ENCODE results near the gene TRIM31. TPM values are rescaled to one million over a fixed set of nuclear protein-coding genes. Genes with fewer than 3 reads are reported as not detected.
A peak's percentile ranks its signal among the peaks of the same experiment; 100 is the strongest.
"Not testable (repeated sequence)": the region's sequence is repeated elsewhere in the genome, so short reads cannot be mapped to it uniquely, and the experiment has no call there.

TRIM31 gene
- total RNA-seq, 2 experiments from 2014 or later = not detected

- Mint-ChIP-seq H3K9me3 (no peaks in the 10 kb centered on the region), H3K36me3 (no peaks in the 10 kb centered on the region), H3K4me3 (no peak overlapping the region), H3K27ac (no peak overlapping the region), H3K4me1 (no peaks in the 10 kb centered on the region), H3K27me3 (peaks cover 43% of the 10 kb centered on the region)
- no peak for DNase-seq
These were observed 39.3 kb upstream of the TRIM31 start for GRCh38 chr6:30152016-30152673.

GRCh38 chr6:30151580-30151979, 38.7 kb upstream of the TRIM31 start:
- Mint-ChIP-seq H3K9me3 (no peaks in the 10 kb centered on the region), H3K36me3 (no peaks in the 10 kb centered on the region), H3K4me1 (no peaks in the 10 kb centered on the region), H3K27me3 (peaks cover 43% of the 10 kb centered on the region), H3K27ac (no peak overlapping the region), H3K4me3 (no peak overlapping the region)
- no peak for DNase-seq

- no peak overlapping the region for H3K27ac Mint-ChIP-seq
- H3K9me3 Mint-ChIP-seq = no peaks in the 10 kb centered on the region
- no peaks in the 10 kb centered on the region for H3K36me3 Mint-ChIP-seq
- peaks cover 38% of the 10 kb centered on the region for H3K27me3 Mint-ChIP-seq
- DNase-seq = no peak
- no peak overlapping the region for H3K4me3 Mint-ChIP-seq
- H3K4me1 Mint-ChIP-seq = no peaks in the 10 kb centered on the region
These were observed 37.9 kb upstream of the TRIM31 start for GRCh38 chr6:30150671-30151395.

GRCh38 chr6:30149858-30150550, 37.1 kb upstream of the TRIM31 start:
- DNase-seq = no peak
- Mint-ChIP-seq H3K27ac (no peak overlapping the region), H3K4me1 (no peaks in the 10 kb centered on the region), H3K9me3 (no peaks in the 10 kb centered on the region), H3K36me3 (no peaks in the 10 kb centered on the region), H3K27me3 (peaks cover 37% of the 10 kb centered on the region), H3K4me3 (no peak overlapping the region)

- Mint-ChIP-seq H3K9me3 (no peaks in the 10 kb centered on the region), H3K27ac (no peak overlapping the region), H3K4me1 (no peaks in the 10 kb centered on the region), H3K36me3 (no peaks in the 10 kb centered on the region), H3K4me3 (no peak overlapping the region), H3K27me3 (peaks cover 39% of the 10 kb centered on the region)
- no peak for DNase-seq
These were observed 36.3 kb upstream of the TRIM31 start for GRCh38 chr6:30149234-30149633.

- Mint-ChIP-seq H3K9me3 (no peaks in the 10 kb centered on the region), H3K27me3 (peaks cover 51% of the 10 kb centered on the region), H3K27ac (no peak overlapping the region), H3K4me1 (no peaks in the 10 kb centered on the region), H3K36me3 (no peaks in the 10 kb centered on the region), H3K4me3 (no peak overlapping the region)
- DNase-seq = no peak
These were observed 34.2 kb upstream of the TRIM31 start for GRCh38 chr6:30147096-30147495.

- DNase-seq = no peak
- no peaks in the 10 kb centered on the region for H3K4me1 Mint-ChIP-seq
- no peak overlapping the region for H3K4me3 Mint-ChIP-seq
- H3K27ac Mint-ChIP-seq = no peak overlapping the region
- no peaks in the 10 kb centered on the region for H3K36me3 Mint-ChIP-seq
- peaks cover 59% of the 10 kb centered on the region for H3K27me3 Mint-ChIP-seq
- H3K9me3 Mint-ChIP-seq = no peaks in the 10 kb centered on the region
These were observed 32.9 kb upstream of the TRIM31 start for GRCh38 chr6:30145818-30146217.

GRCh38 chr6:30144811-30145210, 31.9 kb upstream of the TRIM31 start:
- H3K4me1 Mint-ChIP-seq = no peaks in the 10 kb centered on the region
- H3K9me3 Mint-ChIP-seq = no peaks in the 10 kb centered on the region

GRCh38 chr6:30143780-30144179, 30.9 kb upstream of the TRIM31 start:
- no peak for DNase-seq
- no peaks in the 10 kb centered on the region for H3K9me3 Mint-ChIP-seq
- no peaks in the 10 kb centered on the region for H3K4me1 Mint-ChIP-seq
- peaks cover 64% of the 10 kb centered on the region for H3K27me3 Mint-ChIP-seq
- H3K27ac Mint-ChIP-seq = no peak overlapping the region
- no peaks in the 10 kb centered on the region for H3K36me3 Mint-ChIP-seq
- no peak overlapping the region for H3K4me3 Mint-ChIP-seq

More at GRCh38 chr6:30144811-30145210, 31.9 kb upstream of the TRIM31 start:
- Mint-ChIP-seq H3K4me3 (no peak overlapping the region), H3K36me3 (no peaks in the 10 kb centered on the region), H3K27me3 (peaks cover 60% of the 10 kb centered on the region), H3K27ac (no peak overlapping the region)
- no peak for DNase-seq

- Mint-ChIP-seq H3K36me3 (no peaks in the 10 kb centered on the region), H3K4me3 (no peak overlapping the region), H3K9me3 (no peaks in the 10 kb centered on the region), H3K27ac (no peak overlapping the region), H3K27me3 (peaks cover 60% of the 10 kb centered on the region), H3K4me1 (no peaks in the 10 kb centered on the region)
- DNase-seq = no peak
These were observed 29.8 kb upstream of the TRIM31 start for GRCh38 chr6:30142665-30143064.

GRCh38 chr6:30140240-30140639, 27.4 kb upstream of the TRIM31 start:
- H3K4me3 Mint-ChIP-seq, H3K27ac Mint-ChIP-seq, H3K36me3 Mint-ChIP-seq, H3K9me3 Mint-ChIP-seq, DNase-seq, H3K4me1 Mint-ChIP-seq: not testable (repeated sequence)
- peaks cover 54% of the 10 kb centered on the region for H3K27me3 Mint-ChIP-seq

- no peak overlapping the region for H3K27ac Mint-ChIP-seq
- H3K27me3 Mint-ChIP-seq = peaks cover 44% of the 10 kb centered on the region
- peak; percentile 3 for DNase-seq
- peaks cover 8% of the 10 kb centered on the region for H3K4me1 Mint-ChIP-seq
- no peaks in the 10 kb centered on the region for H3K9me3 Mint-ChIP-seq
- H3K36me3 Mint-ChIP-seq = no peaks in the 10 kb centered on the region
- no peak overlapping the region for H3K4me3 Mint-ChIP-seq
These were observed 23.8 kb upstream of the TRIM31 start for GRCh38 chr6:30136570-30137286.

GRCh38 chr6:30135757-30136156, 22.9 kb upstream of the TRIM31 start, which contains the start of gene TRIM40:
Gene TRIM40 (plus strand): TSS chr6:30136140. CDS start chr6:30137037, 897 bp downstream.
- Mint-ChIP-seq H3K4me3 (no peak within 1 kb of the TSS), H3K36me3 (no peaks in the 10 kb centered on the region), H3K27me3 (peaks cover 44% of the 10 kb centered on the region), H3K9me3 (no peaks in the 10 kb centered on the region), H3K4me1 (peaks cover 10% of the 10 kb centered on the region), H3K27ac (no peak within 1 kb of the TSS)
- DNase-seq = no peak

GRCh38 chr6:30135147-30135546, 22.3 kb upstream of the TRIM31 start:
- H3K9me3 Mint-ChIP-seq = no peaks in the 10 kb centered on the region
- no peak overlapping the region for H3K27ac Mint-ChIP-seq
- H3K4me3 Mint-ChIP-seq = no peak overlapping the region
- DNase-seq = no peak
- peaks cover 13% of the 10 kb centered on the region for H3K4me1 Mint-ChIP-seq
- peaks cover 44% of the 10 kb centered on the region for H3K27me3 Mint-ChIP-seq
- H3K36me3 Mint-ChIP-seq = no peaks in the 10 kb centered on the region

- Mint-ChIP-seq H3K4me3 (no peak overlapping the region), H3K4me1 (peaks cover 19% of the 10 kb centered on the region), H3K27me3 (peaks cover 64% of the 10 kb centered on the region), H3K9me3 (no peaks in the 10 kb centered on the region), H3K27ac (no peak overlapping the region), H3K36me3 (no peaks in the 10 kb centered on the region)
- DNase-seq = no peak
These were observed 19.1 kb upstream of the TRIM31 start for GRCh38 chr6:30131947-30132497.
